GM13976 (cell line): ENCODE measurements around the gene AOC3.

ENCODE experiments used
- DNase-seq: peaks from one replicate; pipeline ENCODE4 v3.0.0; 2012; ENCODE audit warnings: low spot score
- in situ Hi-C: fragments of 300-500 bp; cut with MboI; formaldehyde crosslinking; loops from one replicate; pipeline ENCODE4 v1.12.0; 2022; ENCODE audit warnings: low sequenced_read_pairs, mixed read lengths, inconsistent platforms; ENCODE audit not compliant: unreplicated experiment
- TF ChIP-seq, protein P1 (sequence below): IDR thresholded peaks from 2 replicates; pipeline ENCODE4 v1.5.1; 2012; ENCODE audit warnings: borderline replicate concordance, mild to moderate bottlenecking; ENCODE audit not compliant: insufficient read depth; ENCODE audit errors: extremely low read depth, missing control alignments, control extremely low read depth

Gene AOC3

DNA sequence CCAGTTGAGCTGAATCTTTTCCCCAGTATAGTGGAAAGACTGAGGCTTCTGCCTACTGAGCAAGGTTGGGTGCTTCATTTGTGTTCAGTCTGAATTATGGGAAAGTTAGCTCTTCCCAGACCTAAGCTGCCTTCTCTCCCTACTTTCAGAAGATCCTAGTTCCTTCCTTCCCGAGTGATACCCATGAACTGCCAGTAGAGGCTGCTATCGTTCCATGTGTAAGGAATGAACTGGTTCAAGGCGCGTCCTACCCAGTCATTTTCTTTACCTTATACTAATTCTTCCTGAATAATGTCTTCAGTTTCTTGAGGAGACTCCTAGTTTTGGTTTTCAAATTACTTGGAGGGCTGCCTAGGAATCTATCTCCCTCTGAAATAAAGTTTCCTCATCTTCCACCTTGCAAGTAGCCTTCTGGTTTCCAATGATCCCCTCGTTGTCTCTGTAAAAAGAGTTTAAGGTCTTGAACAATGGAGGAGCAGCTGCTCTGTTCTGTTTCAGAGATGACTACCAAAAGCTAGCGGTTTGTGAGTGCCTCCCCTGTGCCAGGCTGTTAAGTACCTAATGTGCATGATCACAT is 7.6 kb upstream of the AOC3 start:
- TF ChIP-seq, protein P1, sequence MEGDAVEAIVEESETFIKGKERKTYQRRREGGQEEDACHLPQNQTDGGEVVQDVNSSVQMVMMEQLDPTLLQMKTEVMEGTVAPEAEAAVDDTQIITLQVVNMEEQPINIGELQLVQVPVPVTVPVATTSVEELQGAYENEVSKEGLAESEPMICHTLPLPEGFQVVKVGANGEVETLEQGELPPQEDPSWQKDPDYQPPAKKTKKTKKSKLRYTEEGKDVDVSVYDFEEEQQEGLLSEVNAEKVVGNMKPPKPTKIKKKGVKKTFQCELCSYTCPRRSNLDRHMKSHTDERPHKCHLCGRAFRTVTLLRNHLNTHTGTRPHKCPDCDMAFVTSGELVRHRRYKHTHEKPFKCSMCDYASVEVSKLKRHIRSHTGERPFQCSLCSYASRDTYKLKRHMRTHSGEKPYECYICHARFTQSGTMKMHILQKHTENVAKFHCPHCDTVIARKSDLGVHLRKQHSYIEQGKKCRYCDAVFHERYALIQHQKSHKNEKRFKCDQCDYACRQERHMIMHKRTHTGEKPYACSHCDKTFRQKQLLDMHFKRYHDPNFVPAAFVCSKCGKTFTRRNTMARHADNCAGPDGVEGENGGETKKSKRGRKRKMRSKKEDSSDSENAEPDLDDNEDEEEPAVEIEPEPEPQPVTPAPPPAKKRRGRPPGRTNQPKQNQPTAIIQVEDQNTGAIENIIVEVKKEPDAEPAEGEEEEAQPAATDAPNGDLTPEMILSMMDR, result peak; percentile 54
- DNase-seq, result peak; percentile 53
- in situ Hi-C loops, result no loop called here

DNA sequence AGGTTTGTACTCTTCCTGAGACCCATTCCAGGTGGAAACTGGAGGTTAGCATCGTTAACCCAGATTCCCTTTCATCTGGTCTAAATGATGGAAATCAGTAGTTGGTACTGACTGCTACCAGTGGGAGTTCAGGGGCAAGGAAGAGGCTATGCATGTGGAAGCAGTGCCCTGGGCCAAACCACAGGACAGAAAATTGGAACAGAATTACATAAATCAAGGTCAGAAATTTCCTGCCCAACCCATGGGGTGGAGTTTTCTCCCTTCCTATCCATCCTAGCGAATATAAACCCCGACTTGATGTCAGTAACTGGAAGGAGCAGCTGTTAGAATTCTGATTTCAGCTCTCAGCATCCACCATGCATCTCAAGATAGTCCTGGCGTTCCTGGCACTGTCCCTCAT is 6.7 kb upstream of the AOC3 start, which contains the start of gene AOC2:
AOC2 (plus strand) TSS at position 310 of the 400 bp plus-strand sequence; CDS start at position 357, 47 bp downstream.
- no peak for DNase-seq
- in situ Hi-C loops, result no loop called here

DNA sequence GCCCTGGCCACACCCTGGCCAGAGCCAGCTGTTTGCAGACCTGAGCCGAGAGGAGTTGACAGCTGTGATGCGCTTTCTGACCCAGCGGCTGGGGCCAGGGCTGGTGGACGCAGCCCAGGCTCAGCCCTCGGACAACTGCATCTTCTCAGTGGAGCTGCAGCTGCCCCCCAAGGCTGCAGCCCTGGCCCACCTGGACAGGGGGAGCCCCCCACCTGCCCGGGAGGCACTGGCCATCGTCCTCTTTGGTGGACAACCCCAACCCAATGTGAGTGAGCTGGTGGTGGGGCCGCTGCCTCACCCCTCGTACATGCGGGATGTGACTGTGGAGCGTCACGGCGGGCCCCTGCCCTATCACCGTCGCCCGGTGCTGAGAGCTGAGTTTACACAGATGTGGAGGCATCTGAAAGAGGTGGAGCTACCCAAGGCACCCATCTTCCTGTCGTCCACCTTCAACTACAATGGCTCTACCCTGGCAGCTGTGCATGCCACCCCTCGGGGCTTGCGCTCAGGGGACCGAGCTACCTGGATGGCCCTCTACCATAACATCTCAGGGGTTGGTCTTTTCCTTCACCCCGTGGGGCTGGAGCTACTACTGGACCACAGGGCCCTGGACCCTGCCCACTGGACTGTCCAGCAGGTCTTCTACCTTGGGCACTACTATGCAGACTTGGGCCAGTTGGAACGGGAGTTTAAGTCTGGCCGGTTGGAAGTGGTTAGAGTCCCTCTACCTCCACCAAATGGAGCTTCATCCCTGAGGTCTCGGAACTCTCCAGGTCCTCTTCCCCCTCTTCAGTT is 6.0 kb upstream of the AOC3 start:
- in situ Hi-C loops, result no loop called here
- DNase-seq, result no peak
- TF ChIP-seq, protein P1, result no peak

More for the DNA sequence above, 6.7 kb upstream of the AOC3 start, which contains the start of gene AOC2:
- TF ChIP-seq, protein P1, result no peak

DNA sequence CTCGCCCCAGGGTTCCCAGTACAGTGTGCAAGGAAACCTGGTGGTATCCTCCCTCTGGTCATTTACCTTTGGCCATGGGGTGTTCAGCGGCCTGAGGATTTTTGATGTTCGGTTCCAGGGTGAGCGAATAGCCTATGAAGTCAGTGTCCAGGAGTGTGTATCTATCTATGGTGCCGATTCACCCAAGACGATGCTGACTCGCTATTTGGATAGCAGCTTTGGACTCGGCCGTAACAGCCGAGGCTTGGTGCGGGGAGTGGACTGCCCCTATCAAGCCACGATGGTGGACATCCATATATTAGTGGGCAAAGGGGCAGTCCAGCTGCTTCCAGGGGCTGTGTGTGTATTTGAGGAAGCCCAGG is 5.5 kb upstream of the AOC3 start:
- in situ Hi-C loops, result no loop called here
- no peak for DNase-seq

DNA sequence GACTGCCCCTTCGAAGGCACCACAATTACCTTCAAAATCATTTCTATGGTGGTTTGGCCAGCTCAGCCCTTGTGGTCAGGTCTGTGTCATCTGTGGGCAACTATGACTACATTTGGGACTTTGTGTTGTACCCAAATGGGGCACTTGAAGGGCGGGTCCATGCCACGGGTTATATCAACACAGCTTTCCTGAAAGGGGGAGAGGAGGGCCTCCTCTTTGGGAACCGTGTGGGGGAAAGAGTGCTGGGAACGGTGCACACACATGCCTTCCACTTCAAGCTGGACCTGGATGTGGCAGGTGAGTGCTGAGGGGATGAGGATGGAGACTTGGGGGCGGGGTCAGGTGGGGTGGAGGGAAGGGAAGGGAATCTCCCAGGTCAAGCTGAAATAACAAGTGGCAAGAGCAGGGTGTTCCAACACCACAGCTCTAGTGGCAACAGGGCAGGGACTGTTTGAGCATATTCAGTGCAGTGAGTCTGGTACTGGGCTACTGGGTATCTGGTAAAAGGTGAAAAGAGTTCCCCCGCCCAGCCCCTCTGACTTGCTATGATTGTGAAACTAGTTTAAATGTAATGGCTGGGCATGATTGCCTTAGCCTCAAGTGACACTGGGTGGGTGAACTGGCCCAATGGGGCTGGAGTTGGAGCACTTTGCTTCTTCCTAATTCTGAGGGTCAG is 4.9 kb upstream of the AOC3 start:
- DNase-seq, result no peak
- TF ChIP-seq, protein P1, result no peak
- in situ Hi-C loops, result no loop called here

More for the DNA sequence above, 5.5 kb upstream of the AOC3 start:
- TF ChIP-seq, protein P1, result no peak

DNA sequence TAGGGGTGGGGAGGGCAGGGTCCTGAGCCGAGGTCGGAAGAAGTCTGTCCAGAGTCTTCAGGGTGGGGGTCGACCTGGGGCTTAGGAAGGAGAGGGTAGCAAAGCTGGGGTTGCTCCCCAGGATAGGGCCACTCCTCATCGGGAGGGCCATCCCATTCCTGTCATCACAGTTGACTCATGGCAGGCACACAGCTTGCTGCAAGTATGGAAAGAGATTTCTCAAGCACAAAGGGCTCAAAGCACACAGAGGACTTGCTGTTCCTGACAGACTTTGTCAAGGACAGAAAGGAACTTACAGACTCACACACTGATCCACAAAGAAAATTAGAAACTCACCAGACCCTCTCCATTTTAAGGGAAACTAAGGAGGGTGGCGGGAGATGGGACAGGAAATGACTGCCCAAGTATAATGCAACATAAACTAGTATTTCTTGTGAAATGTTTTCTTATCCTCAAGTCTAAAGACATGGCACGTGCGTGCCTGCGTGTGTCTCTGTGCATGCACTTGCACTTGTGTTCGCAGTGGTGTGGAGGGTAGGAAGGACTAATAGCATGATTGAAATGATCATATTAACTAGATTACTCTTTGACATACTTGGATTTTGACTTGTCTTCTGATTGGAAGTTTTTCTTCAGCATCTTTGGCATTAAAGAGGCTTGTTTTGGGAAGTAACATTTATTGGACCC is 4.3 kb upstream of the AOC3 start:
- no peak for DNase-seq
- TF ChIP-seq, protein P1, result no peak
- in situ Hi-C loops, result no loop called here
